ENCODE measurements around the gene AGBL4.

DNA sequence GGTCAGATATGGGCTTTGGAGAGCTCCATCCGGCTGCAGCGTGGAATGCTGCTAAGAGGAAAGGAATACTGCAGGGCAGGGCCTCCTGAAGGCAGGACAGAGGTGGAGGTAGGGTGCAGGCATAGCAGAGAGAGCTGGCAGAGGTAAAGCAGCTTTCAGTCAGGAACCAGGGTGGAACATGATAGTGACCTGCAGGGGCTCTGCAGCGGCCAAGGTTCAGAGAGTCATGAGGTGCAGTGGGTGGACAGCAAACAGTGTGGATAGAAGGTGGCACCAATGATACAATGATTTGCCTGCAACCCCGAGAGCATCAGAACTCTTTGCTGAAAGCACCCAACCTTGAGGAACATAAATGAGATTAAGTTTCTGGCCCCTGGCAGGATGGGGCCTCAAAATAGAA lies 1366.3 kb downstream of the AGBL4 start:
- no peak for TF ChIP-seq CTCF (IDR thresholded peaks at IDR 0.05; ENCODE audit: low read length)
- TF ChIP-seq EZH2 (IDR thresholded peaks at IDR 0.05; ENCODE audit: borderline replicate concordance, low read length), result no peak

Measured in OCI-LY1 (cell line).